H1 (cell line): ENCODE measurements around the gene RNF214. TPM values are rescaled to one million over a fixed set of nuclear protein-coding genes. Genes with fewer than 3 reads are reported as not detected.

Source experiments
- CTCF ChIA-PET: fragments of 300-600 bp; sonication (Branson Sonifier 250); formaldehyde crosslinking; loops from one replicate; lab custom pipeline; 2021; ENCODE audit not compliant: partially characterized antibody; lab: Charles Lee
- POLR2A ChIA-PET: fragments of 300-600 bp; sonication (Branson Sonifier 250); formaldehyde crosslinking; loops from one replicate; lab custom pipeline; 2021; ENCODE audit warnings: inconsistent platforms; ENCODE audit not compliant: partially characterized antibody; lab: Charles Lee
- DNase-seq, 2 experiments: peaks; one replicate each; pipeline versions ENCODE4 v3.0.0 to v3.0.0-alpha.2; 2010 to 2022; ENCODE audit warnings: low spot score in 2 of 2, low read depth in 1 of 2, mixed read lengths in 1 of 2
- FAIRE-seq: peaks from 2 replicates; lab custom pipeline; 2011; peaks lifted over from hg19 to GRCh38; lab: Jason Lieb, UNC
- H2AFZ ChIP-seq: 2 replicates; pipeline ENCODE4 v1.8.1; 2012; ENCODE audit warnings: low read length, inconsistent platforms
- H2AK5ac ChIP-seq: 2 replicates; pipeline ENCODE4 v1.6.1; 2013; ENCODE audit warnings: low read depth, low read length
- H2BK120ac ChIP-seq: replicated peaks from 2 replicates; pipeline ENCODE3; 2013; ENCODE audit warnings: low read depth, low read length, inconsistent platforms
- H2BK12ac ChIP-seq: 2 replicates; pipeline ENCODE4 v1.6.1; 2013; ENCODE audit warnings: low read depth, low read length
- H2BK15ac ChIP-seq: 2 replicates; pipeline ENCODE4 v1.6.1; 2013; ENCODE audit warnings: low read length
- H2BK20ac ChIP-seq: 2 replicates; pipeline ENCODE4 v1.6.1; 2013; ENCODE audit warnings: low read length
- H2BK5ac ChIP-seq: 2 replicates; pipeline ENCODE4 v1.6.1; 2013; ENCODE audit warnings: low read depth, low read length
- H3K14ac ChIP-seq: 2 replicates; pipeline ENCODE4 v1.6.1; 2013; ENCODE audit warnings: inconsistent platforms; ENCODE audit not compliant: insufficient read length
- H3K18ac ChIP-seq: 2 replicates; pipeline ENCODE4 v1.6.1; 2013; ENCODE audit warnings: low read length; ENCODE audit errors: extremely low read depth
- H3K23ac ChIP-seq: 2 replicates; pipeline ENCODE4 v1.6.1; 2013; ENCODE audit warnings: inconsistent platforms; ENCODE audit not compliant: insufficient read length
- H3K23me2 ChIP-seq: 2 replicates; pipeline ENCODE4 v1.6.1; 2013; ENCODE audit warnings: low read depth, low read length
- H3K27ac ChIP-seq: 2 replicates; pipeline ENCODE4 v1.6.1; 2011; ENCODE audit warnings: low read depth, low read length, inconsistent platforms
- H3K27me3 ChIP-seq, 4 experiments: replicated peaks in 1 of 4; 1 replicate in 1 of 4; 2 replicates in 3 of 4; pipeline versions ENCODE4 v1.6.1 to v1.8.1; 2011 to 2013; ENCODE audit warnings: low read length in 3 of 4, mild to moderate bottlenecking in 3 of 4, inconsistent platforms in 2 of 4, mixed read lengths in 2 of 4, moderate library complexity in 1 of 4; ENCODE audit not compliant: control insufficient read depth in 3 of 4, insufficient read depth in 3 of 4; ENCODE audit errors: extremely low read depth in 1 of 4
- H3K36me3 ChIP-seq, 4 experiments: 2 replicates each; pipeline versions ENCODE4 v1.6.1 to v1.8.1; 2011 to 2013; ENCODE audit warnings: mild to moderate bottlenecking in 4 of 4, low read length in 3 of 4, moderate library complexity in 2 of 4, control low read depth in 1 of 4, inconsistent platforms in 1 of 4; ENCODE audit not compliant: insufficient read depth in 4 of 4, control insufficient read depth in 2 of 4
- H3K4ac ChIP-seq: replicated peaks from 2 replicates; pipeline ENCODE3; 2013; ENCODE audit warnings: low read length, low read depth, mixed read lengths, inconsistent platforms; ENCODE audit not compliant: insufficient read length
- H3K4me1 ChIP-seq, 4 experiments: replicated peaks in 1 of 4; 1 replicate in 1 of 4; 2 replicates in 3 of 4; pipeline versions ENCODE4 v1.6.1 to v1.8.1; 2011 to 2013; ENCODE audit warnings: low read length in 3 of 4, inconsistent platforms in 2 of 4, mixed read lengths in 1 of 4; ENCODE audit not compliant: insufficient read depth in 4 of 4, control insufficient read depth in 3 of 4
- H3K4me2 ChIP-seq, 2 experiments: 2 replicates each; pipeline versions ENCODE4 v1.6.1 to v1.8.1; 2011 to 2013; ENCODE audit warnings: low read depth in 2 of 2, low read length in 2 of 2, control low read depth in 1 of 2, inconsistent platforms in 1 of 2, mild to moderate bottlenecking in 1 of 2; ENCODE audit not compliant: insufficient read depth in 1 of 2
- H3K4me3 ChIP-seq, 4 experiments: fragments of 200-600, 300-600 bp in 1 of 4; sonication (generic), shearing (Covaris generic), sonication (Bioruptor Twin) in 1 of 4; 2 replicates each; pipeline versions ENCODE4 v1.5.1 to v1.8.1; 2011 to 2016; ENCODE audit warnings: low read length in 4 of 4, low read depth in 3 of 4, control low read depth in 2 of 4, inconsistent platforms in 2 of 4, mild to moderate bottlenecking in 2 of 4, mixed read lengths in 1 of 4, moderate library complexity in 1 of 4; ENCODE audit not compliant: insufficient read depth in 2 of 4; ENCODE audit errors: extremely low read depth in 1 of 4
- H3K56ac ChIP-seq: replicated peaks from 2 replicates; pipeline ENCODE3; 2013; ENCODE audit warnings: low read depth, mild to moderate bottlenecking, mixed read lengths, low read length, inconsistent platforms; ENCODE audit not compliant: insufficient read length
- H3K79me1 ChIP-seq: 2 replicates; pipeline ENCODE4 v1.6.1; 2013; ENCODE audit warnings: low read depth, low read length, control low read depth
- H3K79me2 ChIP-seq, 2 experiments: 2 replicates each; pipeline versions ENCODE4 v1.6.1 to v1.8.1; 2012 to 2013; ENCODE audit warnings: low read length in 2 of 2, mild to moderate bottlenecking in 2 of 2, inconsistent platforms in 1 of 2; ENCODE audit not compliant: insufficient read depth in 2 of 2, control insufficient read depth in 1 of 2
- H3K9ac ChIP-seq, 4 experiments: replicated peaks in 1 of 4; 1 replicate in 1 of 4; 2 replicates in 3 of 4; pipeline versions ENCODE4 v1.6.1 to v1.8.1; 2011 to 2013; ENCODE audit warnings: low read depth in 3 of 4, low read length in 3 of 4, control low read depth in 2 of 4, mild to moderate bottlenecking in 2 of 4, moderate library complexity in 2 of 4, inconsistent platforms in 1 of 4; ENCODE audit errors: extremely low read depth in 1 of 4
- H3K9me3 ChIP-seq, 2 experiments: 2 replicates each; pipeline versions ENCODE4 v1.6.1 to v1.8.1; 2012 to 2013; ENCODE audit warnings: mild to moderate bottlenecking in 2 of 2, moderate library complexity in 2 of 2, control low read depth in 1 of 2, inconsistent platforms in 1 of 2, low read depth in 1 of 2, low read length in 1 of 2, mixed read lengths in 1 of 2; ENCODE audit not compliant: insufficient read depth in 2 of 2
- H4K20me1 ChIP-seq, 2 experiments: replicated peaks in 1 of 2; 2 replicates each; pipeline versions ENCODE3 to v1.8.1; 2011 to 2013; ENCODE audit warnings: inconsistent platforms in 2 of 2, low read length in 2 of 2, mild to moderate bottlenecking in 1 of 2; ENCODE audit not compliant: insufficient read depth in 2 of 2, control insufficient read depth in 1 of 2
- H4K5ac ChIP-seq: 2 replicates; pipeline ENCODE4 v1.6.1; 2013; ENCODE audit warnings: low read length, low read depth, mixed read lengths, inconsistent platforms; ENCODE audit not compliant: insufficient read length
- H4K8ac ChIP-seq: 2 replicates; pipeline ENCODE4 v1.8.0; 2013; ENCODE audit warnings: mild to moderate bottlenecking, moderate library complexity, low read length, inconsistent platforms; ENCODE audit not compliant: insufficient read depth; ENCODE audit errors: extremely low read depth
- H4K91ac ChIP-seq: replicated peaks from 2 replicates; pipeline ENCODE3; 2013; ENCODE audit warnings: low read length, mixed read lengths, inconsistent platforms; ENCODE audit not compliant: insufficient read length
- POLR2A ChIP-seq, 2 experiments: IDR thresholded peaks; 1 replicate in 1 of 2; 2 replicates in 1 of 2; pipeline ENCODE4 v1.6.1; 2011; ENCODE audit warnings: low read depth in 2 of 2, low read length in 2 of 2, mild to moderate bottlenecking in 2 of 2; ENCODE audit errors: control extremely low read depth in 1 of 2
- POLR2AphosphoS5 ChIP-seq: IDR thresholded peaks from 2 replicates; pipeline ENCODE4 v1.6.1; 2011; ENCODE audit warnings: low read depth, low read length
- RNF2 ChIP-seq: fragments of 200-900, 300-1000 bp; sonication (generic); IDR thresholded peaks from 2 replicates; pipeline ENCODE4 v1.7.1; 2016; ENCODE audit warnings: borderline replicate concordance, low read depth, mild to moderate bottlenecking, antibody characterized with exemption, low read length; ENCODE audit not compliant: poor library complexity, severe bottlenecking; ENCODE audit errors: missing control alignments
- WGBS, 2 experiments: shearing (Covaris generic) in 1 of 2; methylation state at CpG; one replicate each; pipeline versions ENCODE4 v1.1.6 to v1.1.7; 2013 to 2015; ENCODE audit warnings: low lambda C conversion rate in 2 of 2, mixed read lengths in 2 of 2, inconsistent platforms in 1 of 2, low coverage in 1 of 2, missing lambda C conversion rate in 1 of 2; ENCODE audit not compliant: insufficient replicate concordance in 2 of 2, insufficient coverage in 1 of 2, insufficient read length in 1 of 2; ENCODE audit errors: extremely low coverage in 1 of 2, missing lambda C conversion rate in 1 of 2; 5-methylcytosine and 5-hydroxymethylcytosine counted together
- polyA plus RNA-seq, 7 experiments: library from polyadenylated mRNA; depleted of rRNA in 3 of 7; stranded (reverse) in 5 of 7; unstranded in 2 of 7; fragments of >200 nt in 5 of 7; fragments of 200-250 nt in 2 of 7; gene quantifications; 1 replicate in 5 of 7; 2 replicates in 1 of 7; 4 replicates in 1 of 7; pipeline versions ENCODE4 v1.2.1 to v1.2.3, GENCODE V29; 2011 to 2013; ENCODE audit warnings: missing spikeins in 2 of 7, mixed read lengths in 2 of 7
- total RNA-seq: library from RNA; stranded (reverse); fragmentation: NEBNext Ultra II Directional; extraction: Animal tissue kit (Norgen Biotek cat#: 25700); gene quantifications from 2 replicates; pipeline ENCODE4 v1.2.1, GENCODE V29; 2021

The RNF214 gene
- total and polyA plus RNA-seq, 2 of the 8 experiments (the other 6 are each of a cell fraction or from before 2014, with no cell fraction given) = 34.9 to 35.6 TPM

GRCh38 chr11:117200813-117201657 lies 31.4 kb upstream of the RNF214 start:
- peak overlapping the region; percentile 67 to 81 for H3K4me2 ChIP-seq
- no peak for FAIRE-seq
- peak overlapping the region; percentile 35; the same call in 1 of the 2 replicates for H2BK5ac ChIP-seq
- H3K4me1 ChIP-seq = peaks cover 7 to 32% (median 28%) of the 10 kb centered on the region in 4 experiments
- CTCF ChIA-PET = interaction anchor here (0.6 to 18.7 kb wide), 3 partner anchors 19 to 346 kb away, joined by 3 to 449 read pairs (median 249); partner anchors contain the start of genes PCSK7, RNF214 and SIDT2
- peak overlapping the region in 2 of 4 experiments; percentile 37 to 58; a peak in 5 of 8 replicates for H3K4me3 ChIP-seq
- peaks cover 2 to 8% (median 5%) of the 10 kb centered on the region in 4 experiments; a peak in 3 of 8 replicates for H3K36me3 ChIP-seq
- H3K27ac ChIP-seq = no peak overlapping the region
- peaks cover 0 to 14% of the 10 kb centered on the region in 2 experiments; a peak in 1 of 4 replicates for H3K79me2 ChIP-seq
- H4K8ac ChIP-seq = peak overlapping the region; percentile 38
- no peak for TF ChIP-seq RNF2
- TF ChIP-seq POLR2A (IDR thresholded peaks at IDR 0.05; ENCODE audit: control extremely low read depth in 1 of 2, low read depth in 2 of 2, low read length in 2 of 2) = peak; percentile 57 to 69
- TF ChIP-seq POLR2AphosphoS5 = peak; percentile 14
- TF ChIP-seq, all 59 proteins: peak for 2
- Histone ChIP-seq H3K56ac (no peak overlapping the region), H3K9ac (peak overlapping the region in 1 of 4 experiments; percentile 34; a peak in 3 of 7 replicates), H4K20me1 (peaks cover 2% of the 10 kb centered on the region in 2 experiments), H2BK12ac (no peak overlapping the region), H2AK5ac (peak overlapping the region; percentile 59; the same call in 1 of the 2 replicates), H2BK20ac (no peak overlapping the region), H2BK15ac (no peak overlapping the region), H3K23ac (no peak overlapping the region), H3K14ac (no peak overlapping the region), H3K18ac (no peak overlapping the region), H3K4ac (no peak overlapping the region), H4K91ac (peak overlapping the region; percentile 25), H3K9me3 (no peaks in the 10 kb centered on the region), H2AFZ (no peak overlapping the region), H3K23me2 (peaks cover 6% of the 10 kb centered on the region; the same call in 1 of the 2 replicates), H3K27me3 (no peaks in the 10 kb centered on the region; a peak in 1 of 7 replicates), H4K5ac (no peak overlapping the region), H2BK120ac (no peak overlapping the region), H3K79me1 (no peaks in the 10 kb centered on the region; the same call in 1 of the 2 replicates)
- POLR2A ChIA-PET = interaction anchor here (1.0 to 10.3 kb wide), 7 partner anchors 11 to 28 kb away, joined by 3 to 153 read pairs (median 5); partner anchors contain the start of gene SIDT2
- no peak for DNase-seq
- 84% methylated on average over 12 of the region's 12 CpGs; no CpG with 5 or more reads in 1 of the 2 experiments for WGBS, 2 experiments
